GM18502 (cell line): ENCODE measurements around the gene PGRMC1.
A peak's percentile ranks its signal among the peaks of the same experiment; 100 is the strongest.
"Not testable (repeated sequence)": the region's sequence is repeated elsewhere in the genome, so short reads cannot be mapped to it uniquely, and the experiment has no call there.

Experiments used
- ATAC-seq: cut with Tn5 transposase; IDR thresholded peaks from one replicate; pipeline ENCODE4 v1.9.1; 2021; ENCODE audit warnings: mild to moderate bottlenecking; ENCODE audit not compliant: unreplicated experiment, poor library complexity

PGRMC1 gene

DNA sequence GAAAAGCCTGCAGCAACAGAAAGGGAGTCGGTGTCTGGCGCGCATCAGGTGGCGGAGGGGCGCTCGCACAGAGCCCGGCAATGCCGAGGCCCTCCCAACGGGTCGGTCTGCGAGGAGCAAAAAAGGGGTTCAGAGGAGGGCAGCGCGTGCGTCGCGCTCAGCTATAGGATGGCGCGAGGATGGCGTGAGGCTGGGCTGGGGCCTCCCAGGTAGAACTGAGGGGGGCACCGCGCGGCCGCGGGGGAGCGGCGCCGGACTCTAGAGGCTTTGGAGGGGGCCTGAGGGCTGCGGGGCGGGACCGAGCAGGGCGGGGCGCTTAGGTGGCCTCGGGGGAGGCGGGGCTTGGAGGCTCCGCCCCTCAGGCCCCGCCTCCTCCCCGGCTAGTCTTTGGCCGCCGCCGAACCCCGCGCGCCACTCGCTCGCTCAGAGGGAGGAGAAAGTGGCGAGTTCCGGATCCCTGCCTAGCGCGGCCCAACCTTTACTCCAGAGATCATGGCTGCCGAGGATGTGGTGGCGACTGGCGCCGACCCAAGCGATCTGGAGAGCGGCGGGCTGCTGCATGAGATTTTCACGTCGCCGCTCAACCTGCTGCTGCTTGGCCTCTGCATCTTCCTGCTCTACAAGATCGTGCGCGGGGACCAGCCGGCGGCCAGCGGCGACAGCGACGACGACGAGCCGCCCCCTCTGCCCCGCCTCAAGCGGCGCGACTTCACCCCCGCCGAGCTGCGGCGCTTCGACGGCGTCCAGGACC, at the start of gene PGRMC1:
TSS of gene PGRMC1 (plus strand) at position 414 of the 751 bp plus-strand sequence. CDS start at position 493, 79 bp downstream.
- peak; percentile 92 for ATAC-seq

DNA sequence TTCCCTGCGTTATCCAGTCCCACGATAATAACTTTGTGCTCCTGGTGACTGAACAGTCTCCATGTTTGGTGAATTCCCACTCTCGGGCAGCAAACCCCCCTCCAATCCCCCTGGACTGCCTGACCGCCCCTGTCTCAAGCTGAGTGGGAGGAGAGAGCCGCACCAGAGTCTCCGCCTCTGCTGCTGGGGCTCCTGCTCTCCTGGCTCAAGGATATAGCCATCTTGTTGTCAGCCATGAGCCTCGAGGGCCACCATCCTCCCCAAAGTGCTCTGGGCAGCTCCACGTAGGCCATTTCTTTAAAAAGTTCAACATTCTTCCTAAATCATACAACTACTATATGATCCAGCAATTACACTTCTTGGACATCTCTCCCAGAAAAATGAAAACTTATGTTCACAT, 49.3 kb upstream of the PGRMC1 start:
- no peak for ATAC-seq

DNA sequence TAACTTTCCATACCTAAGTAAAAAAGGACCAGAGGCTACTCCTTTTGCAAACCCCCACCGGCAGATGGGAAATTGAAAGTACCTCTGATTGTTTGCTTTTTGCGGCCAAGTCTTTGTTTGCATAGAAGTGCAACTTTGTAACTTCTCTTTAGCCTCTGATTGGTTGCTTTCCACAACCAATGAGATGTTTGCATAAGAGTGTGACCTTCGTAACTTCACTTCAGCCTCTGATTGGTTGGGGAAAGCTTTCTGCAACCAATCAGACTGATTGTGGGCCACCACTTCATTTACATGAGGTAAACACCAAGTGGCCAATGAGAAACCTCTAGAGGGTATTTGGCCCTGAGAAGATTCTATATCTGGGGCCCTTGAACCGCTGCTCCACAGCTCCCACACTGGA, 48.8 kb upstream of the PGRMC1 start:
- no peak for ATAC-seq

DNA sequence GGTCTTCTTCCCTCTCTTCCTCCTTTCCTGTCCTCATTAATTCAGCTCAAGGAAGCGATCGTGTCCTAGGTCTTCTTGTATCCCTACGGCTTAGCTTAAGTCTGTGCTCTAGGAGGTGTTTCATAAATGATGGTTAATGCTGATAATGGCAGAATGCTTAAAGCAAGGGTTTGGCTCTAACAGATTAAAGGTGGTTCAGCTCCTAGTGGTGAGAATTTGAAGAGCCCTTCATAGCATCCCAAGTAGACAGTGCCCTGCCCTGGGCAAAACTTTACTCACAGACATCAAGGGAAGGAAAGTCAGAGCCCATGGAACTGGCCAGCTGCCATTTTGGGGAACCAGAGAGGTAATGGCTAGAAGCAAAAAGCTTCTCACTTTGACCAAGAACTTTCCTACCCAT, 47.0 kb upstream of the PGRMC1 start:
- no peak for ATAC-seq

DNA sequence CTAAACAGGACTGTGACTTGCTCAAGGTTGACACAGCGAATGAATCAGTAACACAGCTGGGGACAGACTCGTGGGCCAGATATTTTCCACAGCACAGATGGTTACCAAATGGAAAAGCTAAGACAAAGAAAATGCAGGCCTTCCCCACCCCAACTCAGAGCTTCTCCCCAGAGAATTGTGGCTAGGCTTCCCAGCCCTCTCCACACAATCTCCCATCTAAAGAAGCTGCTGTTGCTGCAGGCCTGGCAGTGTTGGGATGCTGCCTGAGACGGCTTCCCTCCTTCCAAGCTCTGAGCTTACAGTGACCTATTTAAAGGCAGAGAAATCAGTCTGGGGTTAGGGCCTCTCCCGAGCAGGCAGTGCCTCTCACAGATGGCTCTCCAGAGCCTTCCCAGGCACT, 46.5 kb upstream of the PGRMC1 start:
- ATAC-seq, result no peak

DNA sequence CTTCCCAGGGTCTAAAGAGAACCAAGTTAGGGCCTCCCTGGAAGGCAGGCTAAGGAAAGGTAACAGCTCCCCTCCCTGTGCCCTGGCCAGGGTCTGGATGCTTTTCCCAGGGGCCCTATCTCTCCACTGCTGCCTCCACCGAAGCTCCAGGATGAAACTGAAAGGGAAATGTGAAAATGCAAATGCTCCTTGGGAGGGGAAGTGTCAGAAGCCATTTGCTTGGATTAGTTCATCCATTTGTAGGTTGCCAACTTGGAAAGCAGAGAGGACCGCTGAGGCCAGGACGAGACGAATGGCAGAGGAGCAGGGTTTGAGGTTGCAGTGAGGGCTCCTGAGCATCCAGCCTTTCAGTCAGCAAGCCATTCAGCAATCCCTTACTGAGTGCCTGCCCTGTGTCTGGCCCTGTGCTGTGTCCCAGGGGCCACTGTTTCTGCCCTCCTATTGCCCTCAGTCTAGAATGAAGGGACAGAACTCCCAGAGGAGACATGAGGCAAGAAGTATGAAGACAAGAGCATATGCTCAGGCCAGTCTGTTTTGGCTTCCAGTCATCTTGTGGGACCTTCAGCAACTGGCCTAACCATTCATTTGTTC, 45.9 kb upstream of the PGRMC1 start:
- no peak for ATAC-seq

DNA sequence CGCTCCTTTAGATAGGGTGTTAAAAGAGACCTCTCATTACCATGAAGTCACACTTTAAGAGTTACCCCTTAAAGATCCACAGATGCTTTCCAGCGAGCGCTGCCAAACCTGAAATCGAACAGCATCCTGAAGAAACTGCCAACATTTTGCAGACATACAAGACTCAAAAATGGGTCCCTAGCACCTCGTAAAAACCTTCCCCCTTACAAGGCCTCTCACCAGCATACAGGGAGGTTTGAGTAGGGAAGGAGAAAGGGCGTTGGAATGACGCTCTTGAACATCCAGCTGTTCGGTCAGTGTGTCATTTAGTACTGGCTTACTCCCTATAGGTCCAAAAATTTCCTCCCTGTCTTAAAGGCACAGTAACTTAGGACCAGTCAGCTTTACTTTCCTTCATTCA, 45.3 kb upstream of the PGRMC1 start:
- no peak for ATAC-seq

DNA sequence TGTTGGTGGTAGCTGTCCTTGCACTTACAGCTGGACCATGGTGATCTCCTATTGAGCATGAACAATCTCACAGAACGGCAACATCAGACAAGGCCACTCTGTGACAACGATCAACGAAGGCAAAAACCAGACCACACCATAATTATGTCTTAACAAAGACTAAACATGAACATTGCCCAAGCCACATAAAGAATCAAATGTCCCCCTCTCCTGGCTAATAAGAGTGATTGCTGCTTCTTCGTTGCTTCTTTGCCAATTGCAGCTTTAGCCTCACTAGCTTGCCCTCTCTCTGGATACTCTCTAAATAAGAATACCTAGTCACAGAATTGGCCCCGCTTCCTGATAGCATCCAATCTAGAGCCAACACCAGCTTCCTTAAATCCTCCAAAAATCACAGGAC, 41.5 kb upstream of the PGRMC1 start:
- no peak for ATAC-seq

DNA sequence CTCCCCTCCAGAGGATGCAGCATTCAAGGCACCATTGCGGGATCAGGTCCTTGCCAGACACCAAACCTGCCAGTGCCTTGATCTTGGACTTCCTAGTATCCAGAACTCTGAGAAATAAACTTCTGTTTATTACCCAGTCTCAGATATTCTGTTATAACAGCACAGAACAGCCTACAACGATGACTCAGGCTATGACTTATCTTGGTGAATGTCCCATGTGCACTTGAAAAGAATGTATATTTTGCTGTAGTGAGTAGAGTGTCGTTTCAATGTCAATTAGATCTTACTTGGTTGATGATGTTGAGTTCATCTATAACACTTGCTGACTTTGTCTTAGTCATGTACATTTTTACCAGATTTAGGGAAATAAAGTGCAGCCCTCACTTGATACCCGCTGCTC, 34.5 kb upstream of the PGRMC1 start:
- no peak for ATAC-seq

DNA sequence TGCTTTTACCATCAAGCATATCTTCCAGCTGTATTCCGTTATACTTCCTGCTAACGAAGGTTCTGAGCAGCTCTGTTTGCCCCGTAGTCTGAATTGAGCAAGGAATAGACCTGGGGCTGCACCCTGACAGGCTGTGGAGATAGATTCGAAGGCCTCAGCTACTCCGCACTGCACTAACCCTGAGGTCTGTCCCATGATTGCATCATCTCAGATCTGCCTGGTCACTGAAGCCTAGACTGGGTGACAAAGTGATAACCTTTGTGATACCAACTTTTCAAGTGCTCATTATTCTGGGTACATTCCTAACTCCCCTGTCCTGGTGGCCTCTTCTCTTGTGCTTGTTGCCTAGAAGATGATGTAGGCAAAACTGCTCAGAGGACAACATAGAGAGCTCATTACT, 29.9 kb upstream of the PGRMC1 start:
- ATAC-seq, result no peak

DNA sequence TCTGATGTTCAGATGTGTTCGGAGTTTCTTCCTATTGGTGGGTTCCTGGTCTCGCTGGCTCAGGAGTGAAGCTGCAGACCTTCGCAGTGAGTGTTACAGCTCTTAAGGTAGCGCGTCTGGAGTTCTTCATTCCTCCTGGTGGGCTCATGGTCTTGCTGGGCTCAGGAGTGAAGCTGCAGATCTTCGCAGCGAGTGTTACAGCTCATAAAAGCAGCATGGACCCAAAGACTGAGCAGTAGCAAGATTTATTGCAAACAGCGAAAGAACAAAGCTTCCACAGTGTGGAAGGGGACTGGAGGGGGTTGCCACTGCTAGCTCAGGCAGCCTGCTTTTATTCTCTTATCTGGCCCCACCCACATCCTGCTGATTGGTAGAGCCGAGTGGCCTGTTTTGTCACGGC, 28.6 kb upstream of the PGRMC1 start:
- ATAC-seq, result not testable (repeated sequence)

DNA sequence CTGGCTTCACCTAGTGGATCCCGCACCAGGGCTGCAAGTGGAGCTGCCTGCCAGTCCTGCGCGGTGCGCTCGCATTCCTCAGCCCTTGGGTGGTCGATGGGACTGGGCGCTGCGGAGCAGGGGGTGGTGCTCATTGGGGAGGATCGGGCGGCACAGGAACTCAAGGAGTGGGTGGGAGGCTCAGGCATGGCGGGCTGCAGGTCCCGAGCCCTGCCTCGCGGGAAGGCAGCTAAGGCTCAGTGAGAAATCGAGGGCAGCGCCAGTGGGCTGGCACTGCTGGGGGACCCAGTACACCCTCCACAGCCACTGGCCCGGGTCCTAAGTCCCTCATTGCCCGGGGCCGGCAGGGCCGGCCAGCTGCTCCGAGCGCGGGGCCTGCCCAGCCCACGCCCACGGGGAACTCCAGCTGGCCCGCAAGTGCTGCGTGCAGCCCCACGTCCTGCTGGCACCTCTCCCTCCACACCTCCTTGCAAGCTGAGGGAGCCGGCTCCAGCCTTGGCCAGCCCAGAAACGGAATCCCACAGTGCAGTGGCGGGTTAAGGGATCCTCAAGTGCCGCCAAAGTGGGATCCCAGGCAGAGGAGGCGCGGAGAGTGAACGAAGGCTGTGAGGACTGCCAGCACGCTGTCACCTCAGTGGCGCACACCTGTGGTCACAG, 27.6 kb upstream of the PGRMC1 start:
- ATAC-seq, result no peak

DNA sequence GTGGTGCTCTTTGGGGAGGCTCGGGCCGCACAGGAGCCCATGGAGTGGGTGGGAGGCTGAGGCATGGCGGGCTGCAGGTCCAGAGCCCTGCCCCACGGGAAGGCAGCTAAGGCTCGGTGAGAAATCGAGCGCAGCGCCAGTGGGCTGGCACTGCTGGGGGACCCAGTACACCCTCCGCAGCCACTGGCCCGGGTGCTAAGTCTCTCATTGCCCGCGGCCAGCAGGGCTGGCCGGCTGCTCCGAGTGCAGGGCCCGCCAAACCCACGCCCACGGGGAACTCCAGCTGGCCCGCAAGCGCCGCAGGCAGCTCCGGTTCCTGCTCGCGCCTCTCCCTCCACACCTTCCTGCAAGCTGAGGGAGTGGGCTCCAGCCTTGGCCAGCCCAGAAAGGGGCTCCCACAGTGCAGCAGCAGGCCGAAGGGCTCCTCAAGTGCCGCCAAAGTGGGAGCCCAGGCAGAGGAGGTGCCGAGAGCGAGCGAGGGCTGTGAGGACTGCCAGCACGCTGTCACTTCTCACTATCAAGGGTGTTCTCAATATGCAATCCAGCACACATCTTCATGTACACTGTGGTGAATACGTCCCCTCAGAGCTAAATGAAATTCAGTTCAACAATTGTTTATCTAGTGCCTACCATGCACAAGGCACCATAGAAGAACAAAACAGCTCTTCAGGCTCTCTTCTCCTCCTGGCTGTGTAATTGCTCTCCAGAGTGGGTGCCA, 25.0 kb upstream of the PGRMC1 start:
- ATAC-seq, result not testable (repeated sequence)

DNA sequence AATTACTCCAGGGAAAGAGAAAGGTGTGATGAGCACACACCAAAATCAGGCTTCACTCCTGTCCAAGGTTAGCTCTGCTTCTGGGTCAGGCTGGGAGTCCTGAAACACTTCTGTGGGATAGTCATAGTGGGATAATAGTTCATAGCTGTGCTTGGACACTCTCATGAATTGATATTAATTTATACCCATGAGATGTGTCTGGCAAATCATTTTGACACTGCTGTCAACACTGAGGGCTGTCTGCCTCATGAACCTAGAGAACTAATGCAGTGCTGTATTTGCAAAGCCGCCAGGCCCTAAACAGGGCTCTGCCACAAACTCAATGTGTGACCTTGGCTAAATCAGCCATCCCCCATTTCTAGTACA, 24.5 kb upstream of the PGRMC1 start:
- ATAC-seq, result no peak

DNA sequence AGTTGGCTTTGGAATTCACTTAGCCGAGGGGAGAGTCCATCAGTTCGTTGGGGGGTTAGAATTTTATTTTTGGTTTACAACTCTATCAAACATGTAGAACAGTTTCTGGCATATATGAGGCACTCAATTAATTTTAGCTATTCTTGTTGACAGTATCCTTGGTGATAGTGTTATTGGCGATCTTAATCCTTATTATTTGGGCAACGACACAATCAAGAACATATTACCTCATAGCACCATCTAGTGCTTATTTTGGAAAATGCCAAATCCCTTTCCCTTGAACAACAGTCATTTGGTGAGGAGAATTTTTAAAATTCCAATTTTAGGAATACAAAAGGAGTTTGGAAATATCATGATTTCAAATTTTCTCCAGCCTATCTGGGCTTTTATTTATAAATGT, 17.9 kb upstream of the PGRMC1 start:
- ATAC-seq, result no peak

DNA sequence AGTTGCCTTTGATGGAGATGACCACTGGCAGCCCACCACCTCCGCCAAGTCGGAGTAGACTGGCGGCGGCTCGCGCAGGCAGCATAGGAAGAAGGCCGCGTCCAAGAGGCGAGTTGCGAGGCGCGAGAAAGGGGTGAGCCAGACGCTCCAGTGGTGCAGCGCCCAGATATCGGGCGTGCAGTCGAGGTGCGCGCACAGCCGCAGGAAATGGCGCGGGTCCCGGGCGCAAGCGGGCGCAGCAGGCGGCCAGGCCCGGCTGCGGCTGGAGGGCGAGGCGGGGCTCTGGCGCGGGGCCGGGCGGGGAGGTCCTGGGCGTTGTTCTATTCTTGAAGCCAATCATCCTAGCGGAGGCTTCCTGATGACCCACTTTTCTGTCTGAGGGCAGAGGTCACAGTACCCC, 13.2 kb upstream of the PGRMC1 start:
- no peak for ATAC-seq

DNA sequence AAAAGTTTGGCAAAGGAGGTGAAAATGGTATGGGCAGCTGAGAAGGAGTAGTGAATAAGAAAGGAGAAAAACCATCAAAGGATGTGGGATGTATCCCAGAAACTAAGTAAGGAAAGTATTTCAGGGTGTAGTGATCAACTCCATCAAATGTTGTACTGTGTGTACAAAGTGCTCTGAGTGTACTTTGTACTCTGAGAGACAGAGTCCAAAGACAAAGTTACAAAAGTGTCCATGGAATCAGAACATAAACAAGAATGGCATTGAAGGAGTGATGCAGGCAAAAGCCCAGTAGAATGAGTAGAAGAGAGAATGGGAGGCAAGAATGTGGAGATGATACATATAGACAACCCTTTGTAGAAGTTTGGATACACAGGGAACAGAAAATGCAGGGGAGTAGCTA, 12.3 kb upstream of the PGRMC1 start:
- no peak for ATAC-seq

DNA sequence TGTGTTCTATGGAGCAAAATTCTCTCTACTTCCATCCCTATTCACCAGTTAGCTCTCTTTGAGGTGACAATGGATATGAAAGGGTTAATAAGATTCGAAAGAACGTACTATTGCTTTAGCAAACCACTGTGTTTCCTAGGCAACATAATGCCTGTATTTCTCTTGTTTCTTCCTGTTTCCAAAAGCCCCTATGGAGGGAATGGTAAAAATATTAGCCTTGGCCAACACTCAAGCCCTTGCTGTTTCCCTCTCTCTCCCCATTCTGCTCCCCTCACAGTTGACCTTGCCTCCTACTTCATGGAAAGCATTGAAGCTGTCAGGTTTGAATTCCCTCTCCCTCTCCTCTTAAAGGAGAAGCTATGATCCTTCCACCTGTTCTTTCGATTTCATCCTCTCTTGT, 9.6 kb upstream of the PGRMC1 start:
- ATAC-seq, result no peak

DNA sequence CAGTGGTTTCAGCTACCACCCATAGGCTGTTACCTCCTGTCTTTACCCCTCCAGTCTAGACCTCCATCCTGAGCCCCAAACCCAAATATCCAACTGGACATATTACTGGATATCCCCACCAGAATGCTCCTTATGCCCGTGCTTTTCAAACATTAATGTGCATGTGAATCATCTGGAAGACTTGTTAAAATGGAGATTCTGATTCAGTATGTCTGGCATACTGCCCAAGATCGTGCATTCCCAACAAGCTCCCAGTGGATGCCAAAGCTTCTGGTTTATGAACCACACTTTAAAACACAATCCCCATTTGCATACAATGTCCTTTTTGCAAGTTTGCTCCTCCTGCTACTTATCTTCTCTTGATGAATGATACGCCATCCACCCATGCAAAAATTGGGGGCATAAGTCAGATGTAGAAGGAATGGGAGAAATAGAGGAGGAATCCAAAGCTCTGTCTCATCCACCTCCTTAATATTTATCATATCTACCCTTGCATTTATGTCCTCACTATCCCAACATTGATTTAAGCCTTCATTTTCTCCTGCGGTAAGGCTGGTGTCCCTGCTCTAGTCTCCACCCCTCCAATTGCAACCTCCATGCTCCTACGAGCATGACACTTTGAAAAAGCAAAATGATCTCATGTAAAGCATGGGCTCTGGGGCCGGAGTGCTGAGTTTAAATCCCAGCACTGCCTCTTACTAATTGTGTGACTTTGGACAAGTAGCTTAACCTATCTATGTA, 7.4 kb upstream of the PGRMC1 start:
- ATAC-seq, result no peak

DNA sequence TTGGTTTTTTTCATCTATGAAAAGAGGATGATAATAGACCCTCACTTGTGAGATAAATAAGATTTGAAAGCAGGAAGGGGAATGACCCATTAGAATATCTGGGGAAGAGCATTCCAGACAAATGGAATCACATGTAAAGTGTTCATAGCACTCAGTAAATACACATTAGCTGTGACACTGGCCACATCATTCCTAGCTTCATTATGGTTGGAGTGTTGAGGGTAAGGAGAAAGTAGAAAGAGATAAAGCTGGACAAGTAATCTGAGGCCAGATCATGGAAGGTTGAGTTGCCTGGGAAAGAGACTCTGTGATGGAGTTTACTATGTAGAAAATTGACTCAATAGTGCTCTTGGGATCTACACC, 6.9 kb upstream of the PGRMC1 start:
- no peak for ATAC-seq

DNA sequence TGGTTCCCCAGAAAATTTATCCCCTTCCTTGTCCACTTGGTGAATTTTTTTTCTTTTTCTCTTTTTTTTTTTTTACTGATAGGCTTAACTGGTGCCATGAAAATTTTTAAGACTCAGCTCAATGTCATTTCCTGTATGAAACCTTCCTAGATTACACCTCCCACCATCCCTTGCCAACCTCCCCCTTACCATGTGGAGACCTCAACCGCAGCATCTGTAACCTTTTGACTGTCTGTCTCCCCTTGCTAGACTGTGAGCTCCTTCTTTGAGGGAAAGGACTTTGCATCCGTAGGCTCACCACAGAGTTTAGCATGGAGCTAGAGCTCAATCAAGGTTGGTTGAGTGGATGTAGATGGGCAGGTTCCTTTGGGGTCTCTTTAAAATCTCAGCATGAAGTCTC, 5.2 kb upstream of the PGRMC1 start:
- ATAC-seq, result no peak
